Right lobe of liver (tissue), 6 donors: ENCODE measurements around the gene INPP4A. TPM values are rescaled to one million over a fixed set of nuclear protein-coding genes. Genes with fewer than 3 reads are reported as not detected.

Experiments used
- ATAC-seq, 4 donors: fragments of 200-7000 bp; cut with Tn5 transposase; one replicate each; pipeline ENCODE4 v1.9.1; 2020; ENCODE audit warnings: mild to moderate bottlenecking in 4 of 4, moderate library complexity in 4 of 4
- DNase-seq, 3 donors: peaks; one replicate each; pipeline ENCODE4 v3.0.0-alpha.2; 2020
- H3K27ac ChIP-seq, 3 donors: fragments of 200-600 bp; one replicate each; pipeline ENCODE4 v1.8.0; 2022
- H3K27me3 ChIP-seq, 2 donors: fragments of 200-600 bp; one replicate each; pipeline ENCODE4 v1.8.0; 2022
- H3K36me3 ChIP-seq, 4 donors: fragments of 200-600 bp; sonication (generic) in 1 of 4; one replicate each; pipeline versions ENCODE4 v1.5.1 to v1.8.0; 2017 to 2022; ENCODE audit warnings: control low read depth in 1 of 4
- H3K4me1 ChIP-seq, 4 donors: fragments of 200-600 bp; sonication (generic) in 1 of 4; one replicate each; pipeline versions ENCODE4 v1.5.1 to v1.8.0; 2017 to 2022; ENCODE audit warnings: control low read depth in 1 of 4
- H3K4me3 ChIP-seq, 3 donors: fragments of 200-600 bp; one replicate each; pipeline ENCODE4 v1.8.0; 2022
- H3K9me3 ChIP-seq, 4 donors: fragments of 200-600 bp; sonication (generic) in 1 of 4; one replicate each; pipeline versions ENCODE4 v1.5.1 to v1.8.0; 2017 to 2022; ENCODE audit warnings: control low read depth in 1 of 4
- POLR2A ChIP-seq: fragments of 450-650 bp; IDR thresholded peaks from one replicate; pipeline ENCODE4 v1.6.1; 2017; ENCODE audit warnings: antibody characterized with exemption, mild to moderate bottlenecking
- WGBS: methylation state at CpG from one replicate; pipeline ENCODE4 v1.1.6; 2018; ENCODE audit warnings: low coverage, low lambda C conversion rate; ENCODE audit not compliant: insufficient coverage; ENCODE audit errors: missing lambda C conversion rate; 5-methylcytosine and 5-hydroxymethylcytosine counted together
- intact Hi-C, 2 donors: fragments of 100-400 bp; cut with DNase I; formaldehyde crosslinking; loops; one replicate each; pipeline versions ENCODE4 v1.11.2 to v1.14.1; 2022
- long read RNA-seq: library from polyadenylated mRNA; unstranded; transcript quantifications from one replicate; pipeline ENCODE4 v2.0.0, GENCODE V29; 2019
- total RNA-seq, 6 experiments: library from RNA; depleted of rRNA in 2 of 6; stranded (reverse); fragments of >200 nt in 2 of 6; fragmentation: NEBNext Ultra II Directional in 3 of 6; extraction: Animal tissue kit (Norgen Biotek cat#: 25700) in 3 of 6; gene quantifications; one replicate each; pipeline versions ENCODE4 v1.1.0 to v1.2.4, GENCODE V29; 2016 to 2023
- TF ChIP-seq, protein P1 (sequence below), 4 donors: fragments of 200-600 bp in 3 of 4; fragments of 450-650 bp in 1 of 4; IDR thresholded peaks; one replicate each; pipeline versions ENCODE4 v1.5.1 to v1.8.0; 2016 to 2022; ENCODE audit warnings: antibody characterized with exemption in 4 of 4, mild to moderate bottlenecking in 2 of 4
- donor health status: DM: no; HTN: yes; CAD: no.
- donor health status: DM: no; HTN: no; CAD: no.
- donor health status: DM: no; HTN: no; CAD: no.
- donor health status: DM: no; HTN: yes; CAD: no.
- donor health status: DM: no; HTN: yes; CAD: no.

Gene INPP4A
- total RNA-seq: 10 to 100 TPM in 1 of 6 experiments, 1 to 10 TPM in 5; 6.5 to 10.4 (median 8.0) TPM
- long read RNA-seq, partial matches to known transcripts: 0 of 2 reads
- long read RNA-seq, other reads (novel, unspliced or antisense): 2 of 2 reads

DNA sequence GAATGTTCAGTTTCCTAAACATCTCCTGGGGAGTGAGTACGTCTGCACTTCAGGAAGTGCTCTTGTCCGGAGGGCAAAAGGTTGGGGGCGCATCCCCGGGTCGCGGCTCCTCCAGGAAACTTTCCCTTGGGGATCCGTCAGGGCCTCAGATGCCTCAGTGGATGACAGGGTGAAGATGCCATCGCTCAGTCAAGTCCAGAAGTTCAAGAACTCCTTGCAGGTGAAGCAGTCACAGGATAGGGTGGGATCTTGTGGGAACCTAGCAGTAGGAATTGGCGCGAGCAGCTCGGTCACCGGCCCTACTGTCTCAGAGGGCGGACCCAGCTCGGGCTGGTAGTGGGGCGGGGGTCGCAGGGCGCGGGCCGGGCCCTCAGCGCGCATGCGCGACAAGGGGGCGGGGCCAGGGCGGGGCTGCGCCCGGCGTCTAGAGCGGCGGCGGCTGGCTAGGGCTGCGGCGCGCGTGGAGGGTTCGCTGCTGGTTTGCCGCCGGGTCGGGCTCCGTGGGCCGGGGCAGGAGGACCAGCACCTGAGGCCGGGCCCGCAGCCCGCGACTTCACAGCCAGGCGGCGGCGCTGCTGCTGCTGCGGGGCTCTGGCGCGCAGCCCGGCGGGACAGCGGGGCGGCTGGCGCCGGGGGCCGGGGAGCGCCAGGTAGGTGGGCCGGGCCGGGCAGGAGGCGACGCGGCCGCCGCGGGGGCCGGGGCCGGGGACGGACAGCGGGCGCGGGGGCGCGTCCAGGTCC is at the start of gene INPP4A:
INPP4A (plus strand) TSS at position 423 of the 741 bp plus-strand sequence. CDS start 75,191 bp downstream, outside the sequence.
- intact Hi-C loops: no loop called here
- Histone ChIP-seq H3K27me3 (no peaks in the 10 kb centered on the region), H3K4me3 (peak within 1 kb of the TSS; percentile 68 to 83 (median 76)), H3K36me3 (no peaks in the 10 kb centered on the region), H3K4me1 (peaks cover 0 to 4% (median 0%) of the 10 kb centered on the region in 4 donors), H3K9me3 (no peaks in the 10 kb centered on the region), H3K27ac (peak within 1 kb of the TSS; percentile 52 to 80 (median 72))
- peak; percentile 88 to 90 (median 89) for DNase-seq
- 0% methylated on average over 7 of the region's 75 CpGs for WGBS
- peak; percentile 93 to 96 (median 95) for ATAC-seq
- TF ChIP-seq, protein P1, sequence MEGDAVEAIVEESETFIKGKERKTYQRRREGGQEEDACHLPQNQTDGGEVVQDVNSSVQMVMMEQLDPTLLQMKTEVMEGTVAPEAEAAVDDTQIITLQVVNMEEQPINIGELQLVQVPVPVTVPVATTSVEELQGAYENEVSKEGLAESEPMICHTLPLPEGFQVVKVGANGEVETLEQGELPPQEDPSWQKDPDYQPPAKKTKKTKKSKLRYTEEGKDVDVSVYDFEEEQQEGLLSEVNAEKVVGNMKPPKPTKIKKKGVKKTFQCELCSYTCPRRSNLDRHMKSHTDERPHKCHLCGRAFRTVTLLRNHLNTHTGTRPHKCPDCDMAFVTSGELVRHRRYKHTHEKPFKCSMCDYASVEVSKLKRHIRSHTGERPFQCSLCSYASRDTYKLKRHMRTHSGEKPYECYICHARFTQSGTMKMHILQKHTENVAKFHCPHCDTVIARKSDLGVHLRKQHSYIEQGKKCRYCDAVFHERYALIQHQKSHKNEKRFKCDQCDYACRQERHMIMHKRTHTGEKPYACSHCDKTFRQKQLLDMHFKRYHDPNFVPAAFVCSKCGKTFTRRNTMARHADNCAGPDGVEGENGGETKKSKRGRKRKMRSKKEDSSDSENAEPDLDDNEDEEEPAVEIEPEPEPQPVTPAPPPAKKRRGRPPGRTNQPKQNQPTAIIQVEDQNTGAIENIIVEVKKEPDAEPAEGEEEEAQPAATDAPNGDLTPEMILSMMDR (IDR thresholded peaks at IDR 0.05): peak in 2 of 4 donors; percentile 38 to 39
- TF ChIP-seq POLR2A: peak; percentile 68

- no peak for DNase-seq
- peaks cover 0 to 7% of the 10 kb centered on the region in 2 donors for H3K27me3 ChIP-seq
- H3K27ac ChIP-seq: no peak overlapping the region
- no peaks in the 10 kb centered on the region for H3K4me1 ChIP-seq
- no peaks in the 10 kb centered on the region for H3K9me3 ChIP-seq
- no peak for ATAC-seq
- 61% methylated on average over 5 of the region's 6 CpGs for WGBS
- no peak overlapping the region for H3K4me3 ChIP-seq
- TF ChIP-seq POLR2A: no peak
- TF ChIP-seq, protein P1 (IDR thresholded peaks at IDR 0.05): no peak
- intact Hi-C loops: no loop called here
- no peaks in the 10 kb centered on the region for H3K36me3 ChIP-seq
Measured at GRCh38 chr2:98395977-98396376, 48.7 kb upstream of the INPP4A start.

- ATAC-seq: no peak
- no peaks in the 10 kb centered on the region for H3K4me1 ChIP-seq
- H3K4me3 ChIP-seq: no peak overlapping the region
- no peak for DNase-seq
- H3K9me3 ChIP-seq: no peaks in the 10 kb centered on the region
- H3K27me3 ChIP-seq: peaks cover 0 to 7% of the 10 kb centered on the region in 2 donors
- no peaks in the 10 kb centered on the region for H3K36me3 ChIP-seq
- H3K27ac ChIP-seq: no peak overlapping the region
- intact Hi-C loops: no loop called here
- WGBS: 56% methylated on average over 7 of the region's 23 CpGs
- no peak for TF ChIP-seq POLR2A
- TF ChIP-seq, protein P1 (IDR thresholded peaks at IDR 0.05): no peak
Measured at GRCh38 chr2:98396745-98397355, 47.8 kb upstream of the INPP4A start.

GRCh38 chr2:98399140-98399539 is 45.5 kb upstream of the INPP4A start:
- no peaks in the 10 kb centered on the region for H3K9me3 ChIP-seq
- no peak overlapping the region for H3K27ac ChIP-seq
- peaks cover 0 to 7% of the 10 kb centered on the region in 2 donors for H3K27me3 ChIP-seq
- no peak for ATAC-seq
- WGBS: 38% methylated on average over 4 of the region's 4 CpGs
- no peak for DNase-seq
- no peaks in the 10 kb centered on the region for H3K4me1 ChIP-seq
- no peaks in the 10 kb centered on the region for H3K36me3 ChIP-seq
- intact Hi-C loops: no loop called here
- no peak overlapping the region for H3K4me3 ChIP-seq
- TF ChIP-seq, protein P1 (IDR thresholded peaks at IDR 0.05): no peak
- TF ChIP-seq POLR2A: no peak
